Activated CD4-positive, alpha-beta T cell treated with anti-CD3 and anti-CD28 coated beads, Interleukin-2, amount 50 U/mL, for 4 hours (primary cell): ENCODE data around the gene TMCC1.

Experiments
- DNase-seq, 2 experiments: peaks; one replicate each; pipeline ENCODE4 v3.0.0-alpha.2; 2020

The TMCC1 gene

GRCh38 chr3:129606636-129607390 lies 286.7 kb downstream of the TMCC1 start, which contains the start of gene PLXND1:
Gene PLXND1, minus strand, starts transcription at chr3:129606676. Its CDS starts 37 bp downstream, at chr3:129606639.
- DNase-seq, result no peak

GRCh38 chr3:129605922-129606635 lies 287.4 kb downstream of the TMCC1 start:
- no peak for DNase-seq

- DNase-seq, result peak; percentile 32 to 42
Observed at GRCh38 chr3:129605203-129605921, 288.1 kb downstream of the TMCC1 start.

- no peak for DNase-seq
Observed at GRCh38 chr3:129604767-129605166, 288.7 kb downstream of the TMCC1 start.

GRCh38 chr3:129603991-129604749 lies 289.3 kb downstream of the TMCC1 start:
- DNase-seq, result no peak

GRCh38 chr3:129603561-129603942 lies 290.0 kb downstream of the TMCC1 start:
- DNase-seq, result no peak

GRCh38 chr3:129602730-129603560 lies 290.6 kb downstream of the TMCC1 start:
- DNase-seq, result no peak

- DNase-seq, result no peak
Observed at GRCh38 chr3:129602309-129602708, 291.2 kb downstream of the TMCC1 start.

GRCh38 chr3:129601713-129602112 lies 291.8 kb downstream of the TMCC1 start:
- no peak for DNase-seq

- DNase-seq, result no peak
Observed at GRCh38 chr3:129600348-129600747, 293.2 kb downstream of the TMCC1 start.

- no peak for DNase-seq
Observed at GRCh38 chr3:129599607-129600006, 293.9 kb downstream of the TMCC1 start.

GRCh38 chr3:129599073-129599472 lies 294.4 kb downstream of the TMCC1 start:
- DNase-seq, result no peak

GRCh38 chr3:129598484-129598883 lies 295.0 kb downstream of the TMCC1 start:
- DNase-seq, result no peak

GRCh38 chr3:129598000-129598381 lies 295.5 kb downstream of the TMCC1 start:
- no peak for DNase-seq
